Upper lobe of right lung (tissue), 1 donor: ENCODE measurements around the gene SCN2A. TPM values are rescaled to one million over a fixed set of nuclear protein-coding genes. Genes with fewer than 3 reads are reported as not detected.

Experiments
- ATAC-seq: fragments of 200-7000 bp; cut with Tn5 transposase; one replicate; pipeline ENCODE4 v1.9.1; 2020; ENCODE audit warnings: mild to moderate bottlenecking, moderate library complexity
- DNase-seq: peaks from one replicate; pipeline ENCODE4 v3.0.0-alpha.2; 2020
- H3K27ac ChIP-seq: fragments of 200-600 bp; one replicate; pipeline ENCODE4 v1.8.0; 2022
- H3K27me3 ChIP-seq: fragments of 200-600 bp; one replicate; pipeline ENCODE4 v1.8.0; 2022; ENCODE audit warnings: mild to moderate bottlenecking
- H3K36me3 ChIP-seq: fragments of 200-600 bp; one replicate; pipeline ENCODE4 v1.8.0; 2022
- H3K4me1 ChIP-seq: fragments of 200-600 bp; one replicate; pipeline ENCODE4 v1.8.0; 2022
- H3K4me3 ChIP-seq: fragments of 200-600 bp; one replicate; pipeline ENCODE4 v1.8.0; 2022; ENCODE audit warnings: mild to moderate bottlenecking
- H3K9me3 ChIP-seq: fragments of 200-600 bp; one replicate; pipeline ENCODE4 v1.8.0; 2022
- intact Hi-C: fragments of 100-400 bp; cut with DNase I; formaldehyde crosslinking; loops from one replicate; pipeline ENCODE4 v1.11.0; 2022
- total RNA-seq: library from RNA; stranded (reverse); fragmentation: NEBNext Ultra II Directional; extraction: Animal tissue kit (Norgen Biotek cat#: 25700); gene quantifications from one replicate; pipeline ENCODE4 v1.2.1, GENCODE V29; 2021
- TF ChIP-seq, protein P1 (sequence below): fragments of 200-600 bp; IDR thresholded peaks from one replicate; pipeline ENCODE4 v1.8.0; 2022; ENCODE audit warnings: antibody characterized with exemption
- donor health status: DM: no; HTN: yes; CAD: no; lungs with severe emphysema.

SCN2A gene
- total RNA-seq, 1 donor from 2014 or later, result 0.58 TPM

DNA sequence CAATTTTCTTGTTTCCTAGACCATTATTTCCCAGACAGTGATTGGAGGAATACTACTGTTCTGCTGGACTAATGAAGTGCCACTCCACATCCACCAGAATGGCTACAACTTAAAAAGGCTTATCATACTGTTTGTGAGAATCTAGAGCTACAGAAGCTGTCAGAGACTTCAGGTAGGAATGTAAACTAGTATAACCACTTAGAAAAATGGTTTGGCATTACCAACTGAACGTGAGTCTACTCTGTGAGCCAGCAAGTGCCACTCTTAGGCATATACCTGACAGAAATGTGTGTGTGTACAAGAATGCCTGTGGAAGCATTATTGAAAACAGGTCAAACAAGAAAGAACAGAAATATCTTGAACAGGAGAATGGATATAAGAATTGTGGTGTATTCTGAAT is 31.1 kb upstream of the SCN2A start:
- ATAC-seq (peak; percentile 73), DNase-seq (no peak)
- Histone ChIP-seq H3K27me3 (no peaks in the 10 kb centered on the region), H3K27ac (no peak overlapping the region), H3K4me3 (no peak overlapping the region), H3K36me3 (no peaks in the 10 kb centered on the region), H3K4me1 (no peaks in the 10 kb centered on the region), H3K9me3 (no peaks in the 10 kb centered on the region)
- intact Hi-C loops, result no loop called here
- TF ChIP-seq, protein P1, sequence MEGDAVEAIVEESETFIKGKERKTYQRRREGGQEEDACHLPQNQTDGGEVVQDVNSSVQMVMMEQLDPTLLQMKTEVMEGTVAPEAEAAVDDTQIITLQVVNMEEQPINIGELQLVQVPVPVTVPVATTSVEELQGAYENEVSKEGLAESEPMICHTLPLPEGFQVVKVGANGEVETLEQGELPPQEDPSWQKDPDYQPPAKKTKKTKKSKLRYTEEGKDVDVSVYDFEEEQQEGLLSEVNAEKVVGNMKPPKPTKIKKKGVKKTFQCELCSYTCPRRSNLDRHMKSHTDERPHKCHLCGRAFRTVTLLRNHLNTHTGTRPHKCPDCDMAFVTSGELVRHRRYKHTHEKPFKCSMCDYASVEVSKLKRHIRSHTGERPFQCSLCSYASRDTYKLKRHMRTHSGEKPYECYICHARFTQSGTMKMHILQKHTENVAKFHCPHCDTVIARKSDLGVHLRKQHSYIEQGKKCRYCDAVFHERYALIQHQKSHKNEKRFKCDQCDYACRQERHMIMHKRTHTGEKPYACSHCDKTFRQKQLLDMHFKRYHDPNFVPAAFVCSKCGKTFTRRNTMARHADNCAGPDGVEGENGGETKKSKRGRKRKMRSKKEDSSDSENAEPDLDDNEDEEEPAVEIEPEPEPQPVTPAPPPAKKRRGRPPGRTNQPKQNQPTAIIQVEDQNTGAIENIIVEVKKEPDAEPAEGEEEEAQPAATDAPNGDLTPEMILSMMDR, result no peak

GRCh38 chr2:165214093-165214492 is 25.1 kb upstream of the SCN2A start:
- intact Hi-C loops, result no loop called here
- Histone ChIP-seq H3K4me3 (no peak overlapping the region), H3K4me1 (no peaks in the 10 kb centered on the region), H3K9me3 (no peaks in the 10 kb centered on the region), H3K36me3 (no peaks in the 10 kb centered on the region), H3K27me3 (no peaks in the 10 kb centered on the region), H3K27ac (no peak overlapping the region)
- DNase-seq (no peak), ATAC-seq (no peak)
- TF ChIP-seq, protein P1, result no peak

DNA sequence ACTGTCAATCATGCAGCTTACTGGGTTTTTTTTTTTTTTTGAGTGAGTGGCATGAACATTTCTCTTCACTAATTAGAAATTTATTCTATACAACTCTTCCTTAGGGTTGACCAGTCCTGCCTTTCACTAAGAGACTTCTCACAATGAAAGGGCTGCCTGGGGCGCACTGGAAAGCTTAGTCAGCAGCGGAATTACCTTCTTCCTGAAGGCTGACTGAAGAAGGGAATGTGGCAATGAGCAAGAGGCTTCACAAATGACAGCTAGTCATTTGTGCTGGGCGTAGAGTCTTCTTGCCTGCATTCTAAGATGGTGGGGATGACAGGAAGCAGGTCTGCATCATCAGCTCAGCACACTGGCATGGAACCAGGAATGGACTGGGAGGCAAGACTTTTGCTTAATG is 19.7 kb upstream of the SCN2A start:
- Histone ChIP-seq H3K27me3 (no peaks in the 10 kb centered on the region), H3K27ac (no peak overlapping the region), H3K9me3 (no peaks in the 10 kb centered on the region), H3K4me3 (no peak overlapping the region), H3K4me1 (no peaks in the 10 kb centered on the region), H3K36me3 (no peaks in the 10 kb centered on the region)
- TF ChIP-seq, protein P1, result no peak
- intact Hi-C loops, result no loop called here
- no peak for ATAC-seq
- no peak for DNase-seq

DNA sequence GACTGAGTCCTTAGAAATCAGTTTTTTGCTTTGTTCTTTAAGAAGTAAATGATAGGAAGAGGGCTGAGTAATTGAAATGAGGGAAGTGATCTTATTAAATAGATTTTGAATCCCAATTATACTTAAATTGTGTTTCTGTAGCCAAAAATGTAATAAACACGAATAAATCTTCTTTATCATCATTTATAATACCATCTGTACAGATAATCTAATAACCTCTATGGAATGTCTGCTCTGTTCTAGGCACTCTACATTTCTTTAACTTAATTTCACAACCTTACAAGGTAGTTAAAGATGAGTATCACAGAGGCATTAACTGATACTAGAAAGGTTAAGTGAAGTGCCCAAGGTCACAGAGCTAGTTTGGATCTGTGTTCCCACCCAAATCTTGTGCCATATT is 14.3 kb upstream of the SCN2A start:
- H3K4me3 ChIP-seq, result no peak overlapping the region
- H3K27ac ChIP-seq, result no peak overlapping the region
- no peaks in the 10 kb centered on the region for H3K9me3 ChIP-seq
- no peaks in the 10 kb centered on the region for H3K27me3 ChIP-seq
- intact Hi-C loops, result no loop called here
- H3K4me1 ChIP-seq, result no peaks in the 10 kb centered on the region
- no peak for ATAC-seq
- TF ChIP-seq, protein P1, result no peak
- no peaks in the 10 kb centered on the region for H3K36me3 ChIP-seq
- no peak for DNase-seq

- no peaks in the 10 kb centered on the region for H3K9me3 ChIP-seq
- no peak overlapping the region for H3K27ac ChIP-seq
- DNase-seq (no peak), ATAC-seq (no peak)
- H3K4me3 ChIP-seq, result no peak overlapping the region
- intact Hi-C loops, result no loop called here
- no peaks in the 10 kb centered on the region for H3K4me1 ChIP-seq
- no peaks in the 10 kb centered on the region for H3K36me3 ChIP-seq
- TF ChIP-seq, protein P1, result no peak
- H3K27me3 ChIP-seq, result no peaks in the 10 kb centered on the region
Measured at GRCh38 chr2:165227571-165227970, 11.6 kb upstream of the SCN2A start.

- no peaks in the 10 kb centered on the region for H3K27me3 ChIP-seq
- ATAC-seq (no peak), DNase-seq (no peak)
- no peak overlapping the region for H3K27ac ChIP-seq
- no peaks in the 10 kb centered on the region for H3K9me3 ChIP-seq
- no peaks in the 10 kb centered on the region for H3K36me3 ChIP-seq
- intact Hi-C loops, result no loop called here
- no peaks in the 10 kb centered on the region for H3K4me1 ChIP-seq
- no peak overlapping the region for H3K4me3 ChIP-seq
- TF ChIP-seq, protein P1, result no peak
Measured at GRCh38 chr2:165237056-165237455, 2.2 kb upstream of the SCN2A start.
